ENCODE results near the gene PYROXD2.

The PYROXD2 gene

GRCh38 chr10:98433881-98434732 lies 19.1 kb upstream of the PYROXD2 start:
- no peak for DNase-seq (ENCODE audit: low read depth)

- DNase-seq (ENCODE audit: low read depth) = no peak
Observed at GRCh38 chr10:98433371-98433770, 18.4 kb upstream of the PYROXD2 start.

GRCh38 chr10:98432330-98432729 lies 17.3 kb upstream of the PYROXD2 start:
- no peak for DNase-seq (ENCODE audit: low read depth)

GRCh38 chr10:98431016-98431415 lies 16.0 kb upstream of the PYROXD2 start:
- DNase-seq (ENCODE audit: low read depth) = no peak

- DNase-seq (ENCODE audit: low read depth) = no peak
Observed at GRCh38 chr10:98430427-98430826, 15.4 kb upstream of the PYROXD2 start.

- DNase-seq (ENCODE audit: low read depth) = no peak
Observed at GRCh38 chr10:98429320-98430072, 14.5 kb upstream of the PYROXD2 start.

- no peak for DNase-seq (ENCODE audit: low read depth)
Observed at GRCh38 chr10:98427011-98427515, 12.1 kb upstream of the PYROXD2 start.

GRCh38 chr10:98425511-98426352 lies 10.8 kb upstream of the PYROXD2 start:
- no peak for DNase-seq (ENCODE audit: low read depth)

- no peak for DNase-seq (ENCODE audit: low read depth)
Observed at GRCh38 chr10:98424295-98425254, 9.6 kb upstream of the PYROXD2 start.

- no peak for DNase-seq (ENCODE audit: low read depth)
Observed at GRCh38 chr10:98423691-98424120, 8.7 kb upstream of the PYROXD2 start.

- no peak for DNase-seq (ENCODE audit: low read depth)
Observed at GRCh38 chr10:98422182-98422581, 7.2 kb upstream of the PYROXD2 start.

- DNase-seq (ENCODE audit: low read depth) = no peak
Observed at GRCh38 chr10:98420786-98421185, 5.8 kb upstream of the PYROXD2 start.

GRCh38 chr10:98419469-98420261 lies 4.7 kb upstream of the PYROXD2 start:
- no peak for DNase-seq (ENCODE audit: low read depth)

- DNase-seq (ENCODE audit: low read depth) = no peak
Observed at GRCh38 chr10:98418665-98419468, 3.9 kb upstream of the PYROXD2 start.

GRCh38 chr10:98417973-98418664 lies 3.1 kb upstream of the PYROXD2 start:
- no peak for DNase-seq (ENCODE audit: low read depth)

- DNase-seq (ENCODE audit: low read depth) = no peak
Observed at GRCh38 chr10:98417481-98417959, 2.5 kb upstream of the PYROXD2 start.

GRCh38 chr10:98416606-98417388 lies 1.8 kb upstream of the PYROXD2 start:
- DNase-seq (ENCODE audit: low read depth) = no peak

GRCh38 chr10:98415731-98416119 lies 743 bp upstream of the PYROXD2 start:
- DNase-seq (ENCODE audit: low read depth) = no peak
